HG03442 (cell line): ENCODE results near the gene SLC22A23.
A peak's percentile ranks its signal among the peaks of the same experiment; 100 is the strongest.

Experiments
- ATAC-seq: cut with Tn5 transposase; IDR thresholded peaks from one replicate; pipeline ENCODE4 v1.9.1; 2021; ENCODE audit warnings: mild to moderate bottlenecking, moderate library complexity; ENCODE audit not compliant: unreplicated experiment

The SLC22A23 gene

GRCh38 chr6:3473773-3474172 is 16.9 kb upstream of the SLC22A23 start:
- ATAC-seq = no peak

- no peak for ATAC-seq
Measured at GRCh38 chr6:3471711-3472110, 14.9 kb upstream of the SLC22A23 start.

- no peak for ATAC-seq
Measured at GRCh38 chr6:3471286-3471685, 14.4 kb upstream of the SLC22A23 start.

- ATAC-seq = no peak
Measured at GRCh38 chr6:3468585-3468984, 11.7 kb upstream of the SLC22A23 start.

GRCh38 chr6:3467996-3468395 is 11.1 kb upstream of the SLC22A23 start:
- no peak for ATAC-seq

- ATAC-seq = no peak
Measured at GRCh38 chr6:3466488-3467219, 9.8 kb upstream of the SLC22A23 start.

- no peak for ATAC-seq
Measured at GRCh38 chr6:3460253-3460652, 3.4 kb upstream of the SLC22A23 start.

- ATAC-seq = no peak
Measured at GRCh38 chr6:3458706-3459421, 2.0 kb upstream of the SLC22A23 start.

- no peak for ATAC-seq
Measured at GRCh38 chr6:3457710-3458602, 1.1 kb upstream of the SLC22A23 start.

GRCh38 chr6:3456395-3456897 is 404 bp downstream of the SLC22A23 start:
- ATAC-seq = peak; percentile 7

- no peak for ATAC-seq
Measured at GRCh38 chr6:3455569-3456394, 1.1 kb downstream of the SLC22A23 start.

- no peak for ATAC-seq
Measured at GRCh38 chr6:3455147-3455568, 1.7 kb downstream of the SLC22A23 start.

- no peak for ATAC-seq
Measured at GRCh38 chr6:3454273-3455010, 2.4 kb downstream of the SLC22A23 start.

- no peak for ATAC-seq
Measured at GRCh38 chr6:3453413-3454272, 3.2 kb downstream of the SLC22A23 start.

GRCh38 chr6:3451498-3451897 is 5.4 kb downstream of the SLC22A23 start:
- no peak for ATAC-seq

GRCh38 chr6:3450888-3451287 is 6.0 kb downstream of the SLC22A23 start:
- ATAC-seq = no peak

- ATAC-seq = no peak
Measured at GRCh38 chr6:3449750-3450305, 7.0 kb downstream of the SLC22A23 start.

- ATAC-seq = no peak
Measured at GRCh38 chr6:3449321-3449720, 7.5 kb downstream of the SLC22A23 start.
